Omental fat pad (tissue), 4 donors: ENCODE measurements around the gene MLEC. TPM values are rescaled to one million over a fixed set of nuclear protein-coding genes. Genes with fewer than 3 reads are reported as not detected.

ENCODE experiments used
- ATAC-seq: fragments of 150-250 bp; one replicate; pipeline ENCODE4 v1.9.1; 2016; ENCODE audit warnings: mild to moderate bottlenecking, moderate library complexity; ENCODE audit not compliant: low FRiP score
- DNase-seq: peaks from one replicate; pipeline ENCODE4 v3.0.0-alpha.2; 2019; ENCODE audit warnings: low spot score
- CTCF ChIP-seq, 3 donors: fragments of 450-650 bp; IDR thresholded peaks; one replicate each; pipeline ENCODE4 v1.5.1; 2016 to 2017; ENCODE audit warnings: antibody characterized with exemption in 3 of 3, mild to moderate bottlenecking in 3 of 3, moderate library complexity in 2 of 3
- total RNA-seq, 4 donors: library from RNA; depleted of rRNA; stranded (reverse); fragments of >200 nt; gene quantifications; one replicate each; pipeline ENCODE4 v1.1.0, GENCODE V29; 2016

The MLEC gene
- total RNA-seq, 4 donors from 2014 or later = 84.8 to 121 (median 91.7) TPM

GRCh38 chr12:120740871-120741270 is 53.9 kb downstream of the MLEC start:
- ATAC-seq (no peak), DNase-seq (no peak)
- TF ChIP-seq CTCF (IDR thresholded peaks at IDR 0.05) = no peak

- TF ChIP-seq CTCF (IDR thresholded peaks at IDR 0.05) = no peak
- no peak for DNase-seq
- no peak for ATAC-seq
Measured at GRCh38 chr12:120741476-120742421, 54.8 kb downstream of the MLEC start.

DNA sequence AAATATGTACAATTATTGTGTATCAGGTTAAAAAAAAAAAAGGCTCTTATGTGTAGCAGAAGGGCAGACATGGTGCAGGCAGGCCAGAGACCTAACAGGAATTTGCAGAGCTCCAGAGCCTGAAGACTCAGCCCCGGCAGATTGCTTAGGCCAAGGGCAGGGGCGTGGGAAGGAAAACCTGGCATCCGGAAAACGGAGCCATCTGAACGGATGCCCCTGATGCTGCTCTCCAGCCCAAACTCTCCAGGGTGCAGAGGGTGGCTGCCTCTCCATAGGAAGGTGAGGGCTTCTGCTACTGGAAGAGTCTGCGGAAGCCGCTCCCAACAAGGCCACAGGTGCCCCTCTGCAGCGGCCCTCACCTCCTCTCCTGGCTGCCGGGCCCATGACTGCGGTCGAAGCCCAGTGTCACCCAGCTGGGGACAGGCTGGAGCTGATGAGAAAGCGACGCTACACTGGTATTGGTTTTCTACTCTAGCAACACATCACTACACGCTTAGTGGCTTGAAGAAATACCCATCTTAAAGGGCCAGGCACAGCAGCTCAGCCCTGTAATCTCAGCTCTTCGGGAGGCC is 58.1 kb downstream of the MLEC start:
- no peak for ATAC-seq
- no peak for DNase-seq
- TF ChIP-seq CTCF (IDR thresholded peaks at IDR 0.05) = no peak

GRCh38 chr12:120748242-120748641 is 61.3 kb downstream of the MLEC start:
- TF ChIP-seq CTCF (IDR thresholded peaks at IDR 0.05) = no peak
- DNase-seq (no peak), ATAC-seq (no peak)

DNA sequence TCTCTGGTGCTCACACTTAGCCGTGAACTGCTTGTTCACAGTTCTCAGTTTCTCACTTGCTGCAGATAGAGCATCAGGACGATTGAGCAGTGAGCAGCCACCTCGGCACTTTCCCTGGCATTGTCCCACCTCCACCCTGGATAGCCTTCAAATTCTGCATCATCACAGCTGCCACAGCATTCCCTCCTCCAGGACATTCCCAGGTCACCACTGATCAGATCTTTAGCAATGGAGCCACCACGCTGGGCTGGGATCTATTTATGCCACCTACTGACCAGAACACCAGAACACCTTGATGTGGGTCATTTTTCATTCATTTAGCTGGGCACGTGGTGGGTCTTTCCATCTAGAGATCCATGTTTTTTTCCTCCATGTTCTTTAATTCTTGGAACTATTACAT is 62.3 kb downstream of the MLEC start:
- no peak for TF ChIP-seq CTCF (IDR thresholded peaks at IDR 0.05)
- DNase-seq (no peak), ATAC-seq (no peak)

GRCh38 chr12:120750806-120751205 is 63.9 kb downstream of the MLEC start:
- no peak for TF ChIP-seq CTCF (IDR thresholded peaks at IDR 0.05)
- no peak for ATAC-seq
- DNase-seq = no peak

- TF ChIP-seq CTCF (IDR thresholded peaks at IDR 0.05) = no peak
- ATAC-seq (no peak), DNase-seq (no peak)
Measured at GRCh38 chr12:120751389-120751788, 64.4 kb downstream of the MLEC start.
